Uterus (tissue), 4 donors: Measurements from ENCODE around the gene TREML4. TPM values are rescaled to one million over a fixed set of nuclear protein-coding genes. Genes with fewer than 3 reads are reported as not detected.

Source experiments
- DNase-seq, 2 donors: peaks; one replicate each; pipeline ENCODE4 v3.0.0-alpha.2; 2019 to 2020
- H3K27ac ChIP-seq, 2 donors: fragments of 200-600 bp; sonication (generic); 1 replicate in 1 of 2; 2 replicates in 1 of 2; pipeline ENCODE4 v1.5.1; 2016 to 2018
- H3K27me3 ChIP-seq, 2 donors: fragments of 200-600 bp; sonication (generic); one replicate each; pipeline ENCODE4 v1.5.1; 2018 to 2019; ENCODE audit warnings: control low read depth in 1 of 2
- H3K36me3 ChIP-seq, 2 donors: fragments of 200-600 bp; sonication (generic); one replicate each; pipeline ENCODE4 v1.5.1; 2019; ENCODE audit warnings: control low read depth in 1 of 2
- H3K4me1 ChIP-seq, 2 donors: fragments of 200-600 bp; sonication (generic); one replicate each; pipeline ENCODE4 v1.5.1; 2018 to 2019; ENCODE audit warnings: control low read depth in 1 of 2
- H3K4me3 ChIP-seq, 2 donors: fragments of 200-600 bp; sonication (generic); 1 replicate in 1 of 2; 2 replicates in 1 of 2; pipeline ENCODE4 v1.5.1; 2018 to 2019; ENCODE audit warnings: mild to moderate bottlenecking in 1 of 2
- H3K9me3 ChIP-seq, 2 donors: fragments of 200-600 bp; sonication (generic); one replicate each; pipeline ENCODE4 v1.5.1; 2019; ENCODE audit warnings: control low read depth in 1 of 2
- CTCF ChIP-seq, 4 experiments: fragments of 200-600 bp in 2 of 4; fragments of 450-650 bp in 2 of 4; sonication (generic) in 2 of 4; IDR thresholded peaks; one replicate each; pipeline ENCODE4 v1.5.1; 2016 to 2019; ENCODE audit warnings: antibody characterized with exemption in 4 of 4, mild to moderate bottlenecking in 2 of 4, moderate library complexity in 1 of 4
- POLR2A ChIP-seq, 2 donors: fragments of 450-650 bp; IDR thresholded peaks; one replicate each; pipeline ENCODE4 v1.6.1; 2016; ENCODE audit warnings: antibody characterized with exemption in 2 of 2, mild to moderate bottlenecking in 1 of 2, moderate library complexity in 1 of 2
- intact Hi-C: fragments of 100-400 bp; cut with DNase I; formaldehyde crosslinking; loops from one replicate; pipeline ENCODE4 v1.15.1; 2023; ENCODE audit warnings: low total_unique reads
- total RNA-seq, 4 donors: library from RNA; depleted of rRNA in 3 of 4; stranded (reverse); fragments of >200 nt in 3 of 4; gene quantifications; one replicate each; pipeline versions ENCODE4 v1.1.0 to v1.2.4, GENCODE V29; 2014 to 2023
- donor health status: DM: yes; HTN: yes; CAD: no.

TREML4 gene
- not detected for total RNA-seq

GRCh38 chr6:41228096-41228495, at the start of gene TREML4:
TSS of gene TREML4 (plus strand) at chr6:41228349. CDS start at chr6:41228428, 79 bp downstream.
- TF ChIP-seq CTCF (IDR thresholded peaks at IDR 0.05) = no peak
- no peak for TF ChIP-seq POLR2A (IDR thresholded peaks at IDR 0.05)
- intact Hi-C loops = no loop called here
- no peaks in the 10 kb centered on the region for H3K4me1 ChIP-seq
- DNase-seq = no peak
- no peak within 1 kb of the TSS for H3K27ac ChIP-seq
- H3K4me3 ChIP-seq = no peak within 1 kb of the TSS
- H3K9me3 ChIP-seq = no peaks in the 10 kb centered on the region
- no peaks in the 10 kb centered on the region for H3K27me3 ChIP-seq
- no peaks in the 10 kb centered on the region for H3K36me3 ChIP-seq

- no peak for TF ChIP-seq CTCF (IDR thresholded peaks at IDR 0.05)
- TF ChIP-seq POLR2A (IDR thresholded peaks at IDR 0.05) = no peak
- Histone ChIP-seq H3K27me3 (no peaks in the 10 kb centered on the region), H3K4me3 (no peak overlapping the region), H3K27ac (no peak overlapping the region), H3K4me1 (no peaks in the 10 kb centered on the region), H3K36me3 (no peaks in the 10 kb centered on the region), H3K9me3 (no peaks in the 10 kb centered on the region)
- intact Hi-C loops = no loop called here
- DNase-seq = no peak
Observed at GRCh38 chr6:41179163-41179562, 49.0 kb upstream of the TREML4 start.

GRCh38 chr6:41181566-41181965, 46.6 kb upstream of the TREML4 start:
- Histone ChIP-seq H3K4me3 (no peak overlapping the region), H3K4me1 (no peaks in the 10 kb centered on the region), H3K27ac (no peak overlapping the region), H3K27me3 (no peaks in the 10 kb centered on the region), H3K36me3 (no peaks in the 10 kb centered on the region), H3K9me3 (no peaks in the 10 kb centered on the region)
- TF ChIP-seq POLR2A (IDR thresholded peaks at IDR 0.05) (no peak), CTCF (IDR thresholded peaks at IDR 0.05) (no peak)
- DNase-seq = no peak
- intact Hi-C loops = no loop called here

- H3K27ac ChIP-seq = no peak overlapping the region
- TF ChIP-seq CTCF (IDR thresholded peaks at IDR 0.05) (no peak), POLR2A (IDR thresholded peaks at IDR 0.05) (no peak)
- no peaks in the 10 kb centered on the region for H3K27me3 ChIP-seq
- intact Hi-C loops = no loop called here
- no peaks in the 10 kb centered on the region for H3K36me3 ChIP-seq
- DNase-seq = no peak
- no peak overlapping the region for H3K4me3 ChIP-seq
- H3K4me1 ChIP-seq = no peaks in the 10 kb centered on the region
- no peaks in the 10 kb centered on the region for H3K9me3 ChIP-seq
Observed at GRCh38 chr6:41182069-41183034, 45.8 kb upstream of the TREML4 start.

- Histone ChIP-seq H3K4me1 (no peaks in the 10 kb centered on the region), H3K27ac (no peak overlapping the region), H3K9me3 (no peaks in the 10 kb centered on the region), H3K36me3 (no peaks in the 10 kb centered on the region), H3K27me3 (no peaks in the 10 kb centered on the region), H3K4me3 (no peak overlapping the region)
- TF ChIP-seq POLR2A (IDR thresholded peaks at IDR 0.05) = no peak
- no peak for TF ChIP-seq CTCF (IDR thresholded peaks at IDR 0.05)
- no peak for DNase-seq
- intact Hi-C loops = no loop called here
Observed at GRCh38 chr6:41184761-41185160, 43.4 kb upstream of the TREML4 start.
